ENCODE data around the gene PRICKLE3.

DNA sequence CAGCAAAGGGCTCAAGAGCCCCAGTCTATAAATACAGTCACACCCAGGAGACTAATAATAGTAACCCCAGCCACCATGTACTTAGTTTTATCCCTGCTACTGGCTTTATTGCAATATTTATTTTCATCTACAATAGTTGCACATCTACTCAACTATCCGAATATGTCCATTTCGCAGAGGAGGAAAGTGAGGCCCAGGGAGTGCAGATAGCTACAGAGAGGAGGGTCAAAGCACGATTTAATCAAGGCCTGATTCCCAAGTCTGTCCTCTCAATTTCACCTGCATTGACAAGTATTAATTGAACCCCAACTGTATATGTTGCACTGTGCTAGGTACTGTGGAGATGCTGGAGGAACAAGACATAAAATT lies 18.4 kb downstream of the PRICKLE3 start:
- no peak for TF ChIP-seq POLR2A (IDR thresholded peaks at IDR 0.05)
- TF ChIP-seq, protein P1, sequence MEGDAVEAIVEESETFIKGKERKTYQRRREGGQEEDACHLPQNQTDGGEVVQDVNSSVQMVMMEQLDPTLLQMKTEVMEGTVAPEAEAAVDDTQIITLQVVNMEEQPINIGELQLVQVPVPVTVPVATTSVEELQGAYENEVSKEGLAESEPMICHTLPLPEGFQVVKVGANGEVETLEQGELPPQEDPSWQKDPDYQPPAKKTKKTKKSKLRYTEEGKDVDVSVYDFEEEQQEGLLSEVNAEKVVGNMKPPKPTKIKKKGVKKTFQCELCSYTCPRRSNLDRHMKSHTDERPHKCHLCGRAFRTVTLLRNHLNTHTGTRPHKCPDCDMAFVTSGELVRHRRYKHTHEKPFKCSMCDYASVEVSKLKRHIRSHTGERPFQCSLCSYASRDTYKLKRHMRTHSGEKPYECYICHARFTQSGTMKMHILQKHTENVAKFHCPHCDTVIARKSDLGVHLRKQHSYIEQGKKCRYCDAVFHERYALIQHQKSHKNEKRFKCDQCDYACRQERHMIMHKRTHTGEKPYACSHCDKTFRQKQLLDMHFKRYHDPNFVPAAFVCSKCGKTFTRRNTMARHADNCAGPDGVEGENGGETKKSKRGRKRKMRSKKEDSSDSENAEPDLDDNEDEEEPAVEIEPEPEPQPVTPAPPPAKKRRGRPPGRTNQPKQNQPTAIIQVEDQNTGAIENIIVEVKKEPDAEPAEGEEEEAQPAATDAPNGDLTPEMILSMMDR (IDR thresholded peaks at IDR 0.05) = no peak
